WERI-Rb-1 (cell line): ENCODE results near the gene OTOA.
"Not testable (repeated sequence)": the region's sequence is repeated elsewhere in the genome, so short reads cannot be mapped to it uniquely, and the experiment has no call there.

Experiments used
- DNase-seq: peaks from one replicate; pipeline ENCODE4 v3.0.0-alpha.2; 2020
- H3K27ac ChIP-seq: fragments of 250-450 bp; sonication (Bioruptor Pico); 2 replicates; pipeline ENCODE4 v1.5.1; 2020; ENCODE audit warnings: mild to moderate bottlenecking, moderate library complexity
- H3K27me3 ChIP-seq: fragments of 250-450 bp; sonication (Bioruptor Pico); 2 replicates; pipeline ENCODE4 v1.5.1; 2021; ENCODE audit warnings: mild to moderate bottlenecking, low read depth, moderate library complexity; ENCODE audit not compliant: insufficient read depth, severe bottlenecking
- H3K36me3 ChIP-seq: fragments of 250-450 bp; sonication (Bioruptor Pico); 2 replicates; pipeline ENCODE4 v1.5.1; 2020; ENCODE audit warnings: mild to moderate bottlenecking, moderate library complexity
- H3K4me3 ChIP-seq: 2 replicates; pipeline ENCODE4 v1.5.1; 2011; ENCODE audit warnings: low read depth, mild to moderate bottlenecking, control low read depth, low read length
- H3K9me3 ChIP-seq: fragments of 250-450 bp; sonication (Bioruptor Pico); 2 replicates; pipeline ENCODE4 v1.5.1; 2021; ENCODE audit warnings: mild to moderate bottlenecking, moderate library complexity; ENCODE audit not compliant: severe bottlenecking
- TF ChIP-seq, protein P1 (sequence below): IDR thresholded peaks from 2 replicates; pipeline ENCODE4 v1.5.1; 2011; ENCODE audit warnings: low read depth, mild to moderate bottlenecking, control low read depth, inconsistent platforms, low read length

The OTOA gene

DNA sequence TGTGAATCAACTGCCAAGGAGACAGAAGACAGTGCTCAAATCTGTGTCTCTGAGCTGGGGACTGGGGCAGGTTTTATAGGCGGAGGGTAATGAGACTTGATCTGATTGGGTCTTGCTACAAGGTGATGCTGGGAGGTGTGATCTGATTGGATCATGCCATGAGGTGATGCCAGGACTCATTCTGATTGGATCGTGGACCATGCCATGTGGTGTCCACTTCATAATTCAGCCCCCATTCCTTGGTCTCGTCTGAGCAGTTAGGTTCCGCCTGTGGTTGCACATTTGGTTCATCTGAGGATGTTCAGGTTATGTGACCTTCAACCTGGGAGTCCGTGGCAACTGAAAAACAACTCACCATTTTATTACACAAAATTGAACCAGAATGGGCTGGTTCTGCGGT lies 41.0 kb downstream of the OTOA start:
- DNase-seq: no peak
- Histone ChIP-seq H3K9me3 (no peaks in the 10 kb centered on the region), H3K36me3 (no peaks in the 10 kb centered on the region), H3K27ac (no peak overlapping the region), H3K4me3 (no peak overlapping the region), H3K27me3 (no peaks in the 10 kb centered on the region)
- TF ChIP-seq, protein P1, sequence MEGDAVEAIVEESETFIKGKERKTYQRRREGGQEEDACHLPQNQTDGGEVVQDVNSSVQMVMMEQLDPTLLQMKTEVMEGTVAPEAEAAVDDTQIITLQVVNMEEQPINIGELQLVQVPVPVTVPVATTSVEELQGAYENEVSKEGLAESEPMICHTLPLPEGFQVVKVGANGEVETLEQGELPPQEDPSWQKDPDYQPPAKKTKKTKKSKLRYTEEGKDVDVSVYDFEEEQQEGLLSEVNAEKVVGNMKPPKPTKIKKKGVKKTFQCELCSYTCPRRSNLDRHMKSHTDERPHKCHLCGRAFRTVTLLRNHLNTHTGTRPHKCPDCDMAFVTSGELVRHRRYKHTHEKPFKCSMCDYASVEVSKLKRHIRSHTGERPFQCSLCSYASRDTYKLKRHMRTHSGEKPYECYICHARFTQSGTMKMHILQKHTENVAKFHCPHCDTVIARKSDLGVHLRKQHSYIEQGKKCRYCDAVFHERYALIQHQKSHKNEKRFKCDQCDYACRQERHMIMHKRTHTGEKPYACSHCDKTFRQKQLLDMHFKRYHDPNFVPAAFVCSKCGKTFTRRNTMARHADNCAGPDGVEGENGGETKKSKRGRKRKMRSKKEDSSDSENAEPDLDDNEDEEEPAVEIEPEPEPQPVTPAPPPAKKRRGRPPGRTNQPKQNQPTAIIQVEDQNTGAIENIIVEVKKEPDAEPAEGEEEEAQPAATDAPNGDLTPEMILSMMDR: no peak

DNA sequence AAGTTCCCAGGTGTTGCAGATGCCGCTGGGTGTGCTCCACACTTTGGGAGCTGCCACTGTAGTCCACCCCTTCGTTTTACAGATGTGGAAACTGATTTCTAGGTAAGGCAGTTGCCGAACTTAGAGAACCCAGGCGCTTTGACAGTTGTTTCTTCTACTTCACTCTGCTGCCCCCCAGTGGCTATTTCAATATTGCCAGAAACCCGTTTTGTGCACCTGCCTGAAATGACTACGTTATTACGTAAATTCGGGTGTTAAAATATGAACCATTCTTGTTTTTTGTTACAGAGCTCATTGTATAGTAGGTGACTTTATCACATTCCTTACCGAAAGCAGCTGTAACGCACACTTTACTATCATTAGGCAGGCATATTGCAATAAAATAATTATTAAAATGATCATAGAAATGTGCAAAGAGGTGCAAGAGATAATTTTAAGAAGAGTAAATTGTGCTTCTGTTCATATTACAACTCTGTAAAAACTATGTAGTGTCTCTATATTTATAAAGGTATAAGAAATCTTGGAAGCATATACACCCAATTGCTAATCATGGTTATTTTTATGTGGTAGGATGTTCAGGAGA lies 44.9 kb downstream of the OTOA start:
- H3K27ac ChIP-seq: no peak overlapping the region
- H3K36me3 ChIP-seq: no peaks in the 10 kb centered on the region
- H3K27me3 ChIP-seq: no peaks in the 10 kb centered on the region
- H3K9me3 ChIP-seq: no peaks in the 10 kb centered on the region
- TF ChIP-seq, protein P1: peak; percentile 57
- no peak overlapping the region for H3K4me3 ChIP-seq
- peak; percentile 75 for DNase-seq

DNA sequence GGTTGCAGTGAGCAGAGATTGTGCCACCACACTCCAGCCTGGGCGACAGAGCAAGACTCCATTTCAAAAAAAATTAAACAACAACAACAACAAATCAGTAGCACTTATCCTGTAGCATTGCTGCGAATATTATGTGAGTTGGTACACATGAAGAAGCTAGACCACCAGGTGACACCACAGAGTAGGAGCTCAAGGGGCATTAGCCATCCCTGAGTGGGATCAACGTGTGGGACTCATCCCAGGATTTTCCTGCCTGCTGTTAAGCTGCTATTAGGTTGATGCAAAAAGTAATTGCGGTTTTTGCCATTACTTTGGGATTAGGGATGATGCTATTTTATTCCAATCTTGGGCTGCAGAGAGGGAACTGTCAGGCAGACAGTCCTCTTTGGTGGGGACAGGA lies 47.2 kb downstream of the OTOA start:
- no peak overlapping the region for H3K27ac ChIP-seq
- H3K4me3 ChIP-seq: no peak overlapping the region
- no peaks in the 10 kb centered on the region for H3K36me3 ChIP-seq
- peak; percentile 89 for DNase-seq
- H3K27me3 ChIP-seq: no peaks in the 10 kb centered on the region
- H3K9me3 ChIP-seq: no peaks in the 10 kb centered on the region
- TF ChIP-seq, protein P1: peak; percentile 79

DNA sequence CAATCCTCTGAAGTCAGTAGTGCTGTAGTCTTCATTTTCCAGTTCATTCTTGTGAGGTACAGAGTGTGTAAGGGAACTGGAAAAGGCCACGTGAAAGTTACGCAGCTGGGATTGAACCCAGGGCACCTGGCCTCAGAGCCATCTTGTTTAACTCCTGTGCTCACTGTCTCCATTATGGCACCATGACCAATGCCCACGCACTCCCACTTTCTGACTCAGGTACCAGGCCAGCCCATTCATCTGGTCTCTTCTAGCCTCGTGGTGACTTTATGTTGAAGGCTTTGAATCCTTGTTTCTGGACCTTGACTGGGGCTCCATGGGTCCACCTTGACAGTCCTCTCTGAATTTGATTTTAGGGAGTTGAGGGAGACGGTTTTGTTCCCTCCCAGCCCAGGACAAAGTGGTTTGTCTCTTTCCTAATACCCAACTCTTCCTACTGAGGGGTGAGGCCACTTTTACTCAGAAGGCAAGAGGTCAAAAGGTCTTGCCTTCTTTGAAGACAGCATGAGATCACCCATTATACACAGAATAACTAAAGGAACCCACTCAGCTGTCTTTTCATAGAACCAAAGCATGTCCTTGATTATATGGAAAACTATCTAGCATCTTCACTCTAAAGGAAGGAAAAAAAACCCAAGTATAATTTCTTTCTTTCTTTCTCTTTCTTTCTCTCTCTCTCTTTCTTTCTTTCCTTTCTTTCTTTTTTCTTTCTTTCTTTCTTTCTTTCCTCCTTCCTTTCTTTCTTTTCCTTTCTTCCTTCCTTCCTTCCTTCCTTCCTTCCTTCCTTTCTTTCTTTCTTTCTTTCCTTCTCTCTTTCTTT lies 50.0 kb downstream of the OTOA start:
- no peak for DNase-seq
- H3K9me3 ChIP-seq: no peaks in the 10 kb centered on the region
- TF ChIP-seq, protein P1: no peak
- no peak overlapping the region for H3K27ac ChIP-seq
- H3K4me3 ChIP-seq: no peak overlapping the region
- no peaks in the 10 kb centered on the region for H3K27me3 ChIP-seq
- H3K36me3 ChIP-seq: no peaks in the 10 kb centered on the region

DNA sequence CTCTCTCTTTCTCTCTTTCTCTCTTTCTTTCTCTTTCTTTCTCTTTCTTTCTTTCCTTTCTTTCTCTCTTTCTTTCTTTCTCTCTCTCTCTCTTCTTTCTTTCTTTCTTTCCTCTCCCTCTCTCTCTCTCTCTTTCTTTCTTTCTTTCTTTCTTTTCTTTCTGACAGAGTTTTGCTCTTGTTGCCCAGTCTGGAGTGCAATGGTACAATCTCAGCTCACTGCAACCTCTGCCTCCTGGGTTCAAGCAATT lies 50.5 kb downstream of the OTOA start:
- not testable (repeated sequence) for H3K9me3 ChIP-seq, H3K27ac ChIP-seq, DNase-seq, H3K27me3 ChIP-seq, H3K4me3 ChIP-seq, H3K36me3 ChIP-seq

DNA sequence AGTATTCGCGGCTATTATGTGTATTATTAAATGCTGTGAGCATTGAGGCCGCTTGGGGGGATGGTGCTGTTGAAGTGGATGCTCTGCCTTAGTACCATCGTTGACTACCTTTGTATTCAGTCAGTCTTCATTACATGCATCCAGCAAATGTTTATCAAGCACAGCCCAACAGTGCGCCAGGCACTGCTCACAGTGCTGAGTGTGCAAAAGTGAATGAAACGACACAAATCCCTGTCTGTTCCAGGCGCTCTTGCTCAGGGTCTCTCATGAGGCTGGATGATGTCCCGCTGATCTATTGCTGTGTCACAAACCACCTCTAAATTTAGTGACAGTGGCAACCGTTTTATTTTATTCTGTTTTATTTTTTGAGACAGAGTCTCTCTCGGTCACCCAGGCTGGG lies 53.8 kb downstream of the OTOA start:
- TF ChIP-seq, protein P1: no peak
- Histone ChIP-seq H3K36me3 (no peaks in the 10 kb centered on the region), H3K9me3 (no peaks in the 10 kb centered on the region), H3K27ac (no peak overlapping the region), H3K4me3 (no peak overlapping the region), H3K27me3 (no peaks in the 10 kb centered on the region)
- DNase-seq: no peak
